Right lobe of liver (tissue), 4 donors: ENCODE data around the gene TLL2.

Experiments
- POLR2A ChIP-seq: fragments of 450-650 bp; IDR thresholded peaks from one replicate; pipeline ENCODE4 v1.6.1; 2017; ENCODE audit warnings: antibody characterized with exemption, mild to moderate bottlenecking
- TF ChIP-seq, protein P1 (sequence below), 4 donors: fragments of 200-600 bp in 3 of 4; fragments of 450-650 bp in 1 of 4; IDR thresholded peaks; one replicate each; pipeline versions ENCODE4 v1.5.1 to v1.8.0; 2016 to 2022; ENCODE audit warnings: antibody characterized with exemption in 4 of 4, mild to moderate bottlenecking in 2 of 4
- donor health status: DM: no; HTN: no; CAD: no.
- donor health status: DM: no; HTN: no; CAD: no.
- donor health status: DM: no; HTN: yes; CAD: no.

GRCh38 chr10:96495544-96495943 is 18.2 kb downstream of the TLL2 start:
- TF ChIP-seq, protein P1, sequence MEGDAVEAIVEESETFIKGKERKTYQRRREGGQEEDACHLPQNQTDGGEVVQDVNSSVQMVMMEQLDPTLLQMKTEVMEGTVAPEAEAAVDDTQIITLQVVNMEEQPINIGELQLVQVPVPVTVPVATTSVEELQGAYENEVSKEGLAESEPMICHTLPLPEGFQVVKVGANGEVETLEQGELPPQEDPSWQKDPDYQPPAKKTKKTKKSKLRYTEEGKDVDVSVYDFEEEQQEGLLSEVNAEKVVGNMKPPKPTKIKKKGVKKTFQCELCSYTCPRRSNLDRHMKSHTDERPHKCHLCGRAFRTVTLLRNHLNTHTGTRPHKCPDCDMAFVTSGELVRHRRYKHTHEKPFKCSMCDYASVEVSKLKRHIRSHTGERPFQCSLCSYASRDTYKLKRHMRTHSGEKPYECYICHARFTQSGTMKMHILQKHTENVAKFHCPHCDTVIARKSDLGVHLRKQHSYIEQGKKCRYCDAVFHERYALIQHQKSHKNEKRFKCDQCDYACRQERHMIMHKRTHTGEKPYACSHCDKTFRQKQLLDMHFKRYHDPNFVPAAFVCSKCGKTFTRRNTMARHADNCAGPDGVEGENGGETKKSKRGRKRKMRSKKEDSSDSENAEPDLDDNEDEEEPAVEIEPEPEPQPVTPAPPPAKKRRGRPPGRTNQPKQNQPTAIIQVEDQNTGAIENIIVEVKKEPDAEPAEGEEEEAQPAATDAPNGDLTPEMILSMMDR (IDR thresholded peaks at IDR 0.05) = no peak
- no peak for TF ChIP-seq POLR2A
